Bronchial epithelial cell (primary cell): ENCODE measurements around the gene SLC18A2. TPM values are rescaled to one million over a fixed set of nuclear protein-coding genes. Genes with fewer than 3 reads are reported as not detected.
A peak's percentile ranks its signal among the peaks of the same experiment; 100 is the strongest.
"Not testable (repeated sequence)": the region's sequence is repeated elsewhere in the genome, so short reads cannot be mapped to it uniquely, and the experiment has no call there.

Experiments used
- DNase-seq: peaks from one replicate; pipeline ENCODE4 v3.0.0-alpha.2; 2010; ENCODE audit warnings: low read depth
- FAIRE-seq: peaks from 2 replicates; lab custom pipeline; 2011; peaks lifted over from hg19 to GRCh38; lab: Jason Lieb, UNC
- H3K27me3 ChIP-seq: 2 replicates; pipeline ENCODE4 v1.5.1; 2011; ENCODE audit warnings: low read length; ENCODE audit not compliant: control insufficient read depth, insufficient read depth
- H3K36me3 ChIP-seq: 2 replicates; pipeline ENCODE4 v1.5.1; 2011; ENCODE audit warnings: low read length; ENCODE audit not compliant: control insufficient read depth, insufficient read depth
- H3K4me3 ChIP-seq: 2 replicates; pipeline ENCODE4 v1.5.1; 2011; ENCODE audit warnings: mild to moderate bottlenecking, low read depth, low read length, control low read depth
- CTCF ChIP-seq: IDR thresholded peaks from 2 replicates; pipeline ENCODE4 v1.5.1; 2011; ENCODE audit warnings: mild to moderate bottlenecking, moderate library complexity, low read length, control low read depth, inconsistent platforms; ENCODE audit not compliant: insufficient read depth, severe bottlenecking
- total RNA-seq: library from RNA; depleted of rRNA; stranded (reverse); fragments of >200 nt; gene quantifications from 2 replicates; pipeline ENCODE4 v1.2.1, GENCODE V29; 2014

The SLC18A2 gene
- total RNA-seq, 1 donor from 2014 or later = not detected

- no peak for TF ChIP-seq CTCF
- Histone ChIP-seq H3K36me3 (no peaks in the 10 kb centered on the region), H3K4me3 (no peak overlapping the region), H3K27me3 (no peaks in the 10 kb centered on the region)
- FAIRE-seq (no peak), DNase-seq (no peak)
Measured at GRCh38 chr10:117224881-117225280, 16.0 kb upstream of the SLC18A2 start.

GRCh38 chr10:117226813-117227451 lies 14.0 kb upstream of the SLC18A2 start:
- H3K36me3 ChIP-seq = no peaks in the 10 kb centered on the region
- TF ChIP-seq CTCF = peak; percentile 72
- no peaks in the 10 kb centered on the region for H3K27me3 ChIP-seq
- H3K4me3 ChIP-seq = no peak overlapping the region
- DNase-seq = peak; percentile 41
- FAIRE-seq = no peak

GRCh38 chr10:117228210-117228609 lies 12.7 kb upstream of the SLC18A2 start:
- TF ChIP-seq CTCF = no peak
- FAIRE-seq (no peak), DNase-seq (no peak)
- peaks cover 2% of the 10 kb centered on the region for H3K27me3 ChIP-seq
- no peaks in the 10 kb centered on the region for H3K36me3 ChIP-seq
- no peak overlapping the region for H3K4me3 ChIP-seq

- not testable (repeated sequence) for H3K36me3 ChIP-seq, H3K27me3 ChIP-seq, FAIRE-seq, DNase-seq, H3K4me3 ChIP-seq
Measured at GRCh38 chr10:117230107-117230506, 10.8 kb upstream of the SLC18A2 start.

GRCh38 chr10:117237401-117237991 lies 3.4 kb upstream of the SLC18A2 start:
- TF ChIP-seq CTCF = no peak
- no peaks in the 10 kb centered on the region for H3K36me3 ChIP-seq
- no peak overlapping the region for H3K4me3 ChIP-seq
- FAIRE-seq = no peak
- no peak for DNase-seq
- peaks cover 20% of the 10 kb centered on the region for H3K27me3 ChIP-seq

GRCh38 chr10:117239051-117239450 lies 1.9 kb upstream of the SLC18A2 start:
- no peak for DNase-seq
- no peak overlapping the region for H3K4me3 ChIP-seq
- no peaks in the 10 kb centered on the region for H3K36me3 ChIP-seq
- no peak for FAIRE-seq
- TF ChIP-seq CTCF = no peak
- peaks cover 21% of the 10 kb centered on the region for H3K27me3 ChIP-seq
